Panc1 (cell line): Measurements from ENCODE around the gene UGT1A1. TPM values are rescaled to one million over a fixed set of nuclear protein-coding genes. Genes with fewer than 3 reads are reported as not detected.

Experiments used
- ATAC-seq: fragments of 200-7000 bp; cut with Tn5 transposase; 2 replicates; pipeline ENCODE4 v1.9.1; 2020; ENCODE audit warnings: mild to moderate bottlenecking, moderate library complexity
- BruUV-seq: library from RNA; stranded (reverse); fragments of 400-500 nt; replicated peaks from 2 replicates; lab custom pipeline; 2021; lab: Mats Ljungman, UMichigan
- CTCF ChIA-PET: fragments of 300-600 bp; sonication (Branson Sonifier 250); formaldehyde crosslinking; loops from one replicate; lab custom pipeline; 2022; ENCODE audit warnings: antibody characterized with exemption; lab: Charles Lee
- POLR2A ChIA-PET: fragments of 300-600 bp; sonication (Branson Sonifier 250); formaldehyde crosslinking; loops from one replicate; lab custom pipeline; 2022; ENCODE audit warnings: antibody characterized with exemption; lab: Charles Lee
- DNase-seq: peaks from one replicate; pipeline ENCODE4 v3.0.0-alpha.2; 2010; ENCODE audit warnings: low read depth, low spot score
- H3K27ac ChIP-seq: 2 replicates; pipeline ENCODE4 v1.5.1; 2011; ENCODE audit warnings: mild to moderate bottlenecking, low read length, inconsistent platforms
- H3K27me3 ChIP-seq: fragments of 200-500 bp; sonication (Bioruptor generic); 2 replicates; pipeline ENCODE4 v1.6.0; 2014; ENCODE audit warnings: low read length, inconsistent platforms; ENCODE audit not compliant: control insufficient read depth, insufficient read depth
- H3K36me3 ChIP-seq: fragments of 200-500 bp; sonication (Bioruptor generic); 2 replicates; pipeline ENCODE4 v1.5.1; 2014; ENCODE audit warnings: inconsistent platforms, mild to moderate bottlenecking, low read length, moderate library complexity; ENCODE audit not compliant: control insufficient read depth, insufficient read depth
- H3K4me1 ChIP-seq: 2 replicates; pipeline ENCODE4 v1.5.1; 2011; ENCODE audit warnings: inconsistent platforms, mild to moderate bottlenecking, low read length, moderate library complexity; ENCODE audit not compliant: control insufficient read depth, insufficient read depth
- H3K4me3 ChIP-seq, 2 experiments: 2 replicates each; pipeline ENCODE4 v1.5.1; 2011 to 2012; ENCODE audit warnings: low read depth in 2 of 2, low read length in 2 of 2, mild to moderate bottlenecking in 2 of 2, inconsistent platforms in 1 of 2, moderate library complexity in 1 of 2
- H3K9me3 ChIP-seq: fragments of 200-500 bp; sonication (Bioruptor generic); 2 replicates; pipeline ENCODE4 v1.5.1; 2014; ENCODE audit warnings: low read depth, mild to moderate bottlenecking, inconsistent platforms, low read length, moderate library complexity; ENCODE audit not compliant: control insufficient read depth, insufficient read depth
- CTCF ChIP-seq: fragments of 450-650 bp; IDR thresholded peaks from 2 replicates; pipeline ENCODE4 v1.5.1; 2017; ENCODE audit warnings: mild to moderate bottlenecking
- POLR2AphosphoS5 ChIP-seq: IDR thresholded peaks from 2 replicates; pipeline ENCODE4 v1.6.1; 2012; ENCODE audit warnings: mild to moderate bottlenecking, low read depth, low read length, moderate library complexity
- REST ChIP-seq, 2 experiments: IDR thresholded peaks; 2 replicates each; pipeline ENCODE4 v1.6.1; 2011 to 2012; ENCODE audit warnings: low read depth in 2 of 2, control low read depth in 1 of 2, low read length in 1 of 2, mild to moderate bottlenecking in 1 of 2, moderate library complexity in 1 of 2; ENCODE audit not compliant: insufficient read depth in 1 of 2
- SIN3A ChIP-seq: IDR thresholded peaks from 2 replicates; pipeline ENCODE4 v1.6.1; 2012; ENCODE audit warnings: low read depth, mild to moderate bottlenecking, low read length, moderate library complexity, borderline replicate concordance; ENCODE audit not compliant: insufficient read depth
- TCF7L2 ChIP-seq: IDR thresholded peaks from 2 replicates; pipeline ENCODE4 v1.6.1; 2011; ENCODE audit warnings: mild to moderate bottlenecking, low read depth, low read length, inconsistent platforms
- in situ Hi-C: cut with HindIII; loops from 2 replicates; pipeline ENCODE4 v1.10.0; 2016; ENCODE audit warnings: low sequenced_read_pairs, low pct_unique_long_range_greater_than_20kb
- intact Hi-C: fragments of 100-400 bp; cut with micrococcal nuclease; formaldehyde crosslinking; loops from one replicate; pipeline ENCODE4 v1.10.0; 2022; ENCODE audit not compliant: unreplicated experiment
- total RNA-seq: library from RNA; stranded (reverse); gene quantifications from one replicate; pipeline ENCODE4 v1.2.1, GENCODE V29; 2021; ENCODE audit not compliant: unreplicated experiment

The UGT1A1 gene
- total RNA-seq, 1 experiment from 2014 or later = not detected

GRCh38 chr2:233773854-233774253, 13.8 kb downstream of the UGT1A1 start:
- H3K4me1 ChIP-seq = no peaks in the 10 kb centered on the region
- POLR2A ChIA-PET = no interaction called here
- in situ Hi-C loops (no loop called here), intact Hi-C loops (no loop called here)
- H3K27me3 ChIP-seq = no peaks in the 10 kb centered on the region
- DNase-seq (no peak), ATAC-seq (no peak)
- CTCF ChIA-PET = no interaction called here
- BruUV-seq = no TSS peak
- H3K27ac ChIP-seq = no peak overlapping the region
- no peak overlapping the region for H3K4me3 ChIP-seq
- H3K36me3 ChIP-seq = no peaks in the 10 kb centered on the region
- TF ChIP-seq SIN3A (no peak), CTCF (no peak), POLR2AphosphoS5 (no peak), TCF7L2 (no peak), REST (IDR thresholded peaks at IDR 0.05; ENCODE audit: insufficient read depth in 1 of 2, low read depth in 2 of 2, low read length in 1 of 2) (no peak)
- H3K9me3 ChIP-seq = no peaks in the 10 kb centered on the region

GRCh38 chr2:233775414-233775813, 15.3 kb downstream of the UGT1A1 start:
- no peaks in the 10 kb centered on the region for H3K9me3 ChIP-seq
- in situ Hi-C loops (no loop called here), intact Hi-C loops (no loop called here)
- no peaks in the 10 kb centered on the region for H3K4me1 ChIP-seq
- no peak overlapping the region for H3K4me3 ChIP-seq
- TF ChIP-seq POLR2AphosphoS5 = no peak
- TF ChIP-seq REST (IDR thresholded peaks at IDR 0.05; ENCODE audit: insufficient read depth in 1 of 2, low read depth in 2 of 2, low read length in 1 of 2) = no peak
- no peak for TF ChIP-seq SIN3A
- no peak for TF ChIP-seq CTCF
- TF ChIP-seq TCF7L2 = no peak
- POLR2A ChIA-PET = no interaction called here
- no peak for DNase-seq
- no peaks in the 10 kb centered on the region for H3K36me3 ChIP-seq
- H3K27me3 ChIP-seq = no peaks in the 10 kb centered on the region
- CTCF ChIA-PET = no interaction called here
- no TSS peak for BruUV-seq
- H3K27ac ChIP-seq = no peak overlapping the region
- ATAC-seq = no peak
